Umbilical cord (tissue), 2 donors: ENCODE measurements around the gene TSHZ2. TPM values are rescaled to one million over a fixed set of nuclear protein-coding genes. Genes with fewer than 3 reads are reported as not detected.

Experiments
- DNase-seq: peaks from one replicate; pipeline ENCODE4 v3.0.0-alpha.2; 2015; ENCODE audit warnings: low spot score
- total RNA-seq: library from RNA; depleted of rRNA; stranded (reverse); fragments of >200 nt; gene quantifications from one replicate; pipeline ENCODE4 v1.2.3, GENCODE V29; 2014; ENCODE audit warnings: low replicate concordance; ENCODE audit not compliant: insufficient read depth

Gene TSHZ2
- total RNA-seq, 1 donor from 2014 or later, result 4.3 TPM

DNA sequence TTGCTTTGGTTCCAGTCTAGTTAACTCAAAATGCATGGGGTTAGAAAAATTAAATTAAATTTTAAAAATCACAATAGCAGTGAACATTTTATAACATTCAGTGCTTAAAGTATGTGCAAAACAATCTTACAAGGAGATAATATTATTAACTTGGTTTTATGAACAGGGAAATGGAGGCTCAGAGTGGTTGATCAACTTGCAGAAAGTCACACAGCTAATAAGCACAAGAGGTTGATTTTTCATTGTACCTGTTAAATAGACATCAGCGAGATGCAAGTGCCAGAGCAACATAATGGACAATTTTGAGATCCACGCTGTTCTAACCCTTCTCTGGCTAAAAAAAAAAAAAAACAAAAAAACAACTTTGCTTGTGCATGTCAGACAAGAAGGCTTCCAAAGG is 219.8 kb downstream of the TSHZ2 start:
- no peak for DNase-seq

DNA sequence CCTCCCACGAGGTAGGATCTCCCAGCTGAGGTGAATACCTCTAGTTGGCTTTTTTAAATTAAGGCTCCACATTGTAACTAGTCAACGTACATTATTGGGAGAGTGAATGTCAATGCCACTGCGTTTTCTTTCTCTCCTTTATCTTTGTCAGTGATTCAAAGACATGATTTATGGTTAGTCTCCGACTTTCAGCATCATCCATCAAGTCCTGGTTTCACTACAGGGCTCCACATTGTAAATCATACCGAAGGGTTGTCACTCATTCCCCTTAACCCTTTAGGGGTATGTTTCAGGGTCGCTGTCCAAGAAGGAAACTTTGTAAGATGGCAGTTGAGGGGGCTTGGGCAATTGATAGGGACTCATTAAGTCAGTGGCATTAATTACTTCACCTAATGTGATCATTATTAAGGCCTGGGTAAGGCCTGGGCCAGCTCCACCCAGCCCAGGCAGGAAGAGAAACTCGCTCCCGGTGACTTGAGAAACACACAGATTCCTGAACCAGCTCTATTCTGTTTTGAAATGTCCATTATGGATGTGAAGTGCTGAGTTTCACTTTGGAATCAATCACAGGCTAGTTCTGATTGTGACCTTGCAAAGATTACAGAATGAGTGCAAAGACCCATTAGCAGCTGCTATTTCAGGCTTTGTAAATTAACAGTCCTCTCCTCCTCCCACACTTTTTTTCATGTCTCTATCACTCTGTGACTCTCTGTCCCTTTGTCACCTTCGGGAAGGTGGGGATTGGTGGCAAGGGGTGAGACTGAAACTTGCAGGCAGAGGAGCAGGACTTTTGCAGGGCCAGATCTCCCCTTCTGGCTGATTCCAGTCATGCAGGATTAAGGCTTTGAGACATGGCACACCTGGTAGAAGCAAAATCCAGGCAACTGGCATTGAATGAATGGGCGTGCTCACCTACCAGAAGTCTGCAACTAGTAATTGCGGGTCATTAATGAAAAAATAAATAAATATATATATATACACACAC is 222.4 kb downstream of the TSHZ2 start:
- DNase-seq, result no peak

DNA sequence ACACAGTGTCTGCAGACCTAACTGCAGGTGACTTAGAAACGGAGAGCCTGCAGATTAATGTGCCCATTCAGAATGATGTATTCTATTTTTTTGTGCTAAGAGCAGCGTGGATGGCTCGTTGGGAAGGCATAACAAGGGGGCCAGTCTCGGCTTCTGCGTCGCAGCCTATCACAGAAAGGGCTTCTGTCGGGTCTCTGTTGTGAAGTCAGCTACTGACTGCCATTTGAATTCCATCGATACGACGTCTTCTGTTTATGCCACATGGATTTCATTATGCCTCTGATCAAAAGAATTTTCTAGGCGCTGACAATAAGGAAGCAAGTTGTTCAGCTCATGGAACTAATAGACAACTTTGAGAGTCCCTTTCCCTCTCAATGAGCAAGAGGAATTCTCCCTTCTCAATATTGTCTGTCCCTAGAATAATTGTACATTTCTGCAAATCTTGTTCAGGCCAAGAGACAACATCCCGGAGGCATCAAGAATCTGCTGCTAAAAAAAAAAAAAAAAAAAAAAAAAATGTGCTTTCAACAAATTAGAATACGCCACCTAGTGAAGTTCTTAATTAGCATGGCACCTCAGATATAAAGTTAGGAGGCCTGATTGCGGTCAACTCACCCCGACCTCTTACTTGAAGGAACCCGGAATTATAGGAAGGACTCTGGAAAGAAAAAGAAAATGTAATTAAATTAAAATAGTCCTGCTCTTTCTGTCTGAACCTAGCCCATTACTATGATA is 223.9 kb downstream of the TSHZ2 start:
- DNase-seq, result no peak

DNA sequence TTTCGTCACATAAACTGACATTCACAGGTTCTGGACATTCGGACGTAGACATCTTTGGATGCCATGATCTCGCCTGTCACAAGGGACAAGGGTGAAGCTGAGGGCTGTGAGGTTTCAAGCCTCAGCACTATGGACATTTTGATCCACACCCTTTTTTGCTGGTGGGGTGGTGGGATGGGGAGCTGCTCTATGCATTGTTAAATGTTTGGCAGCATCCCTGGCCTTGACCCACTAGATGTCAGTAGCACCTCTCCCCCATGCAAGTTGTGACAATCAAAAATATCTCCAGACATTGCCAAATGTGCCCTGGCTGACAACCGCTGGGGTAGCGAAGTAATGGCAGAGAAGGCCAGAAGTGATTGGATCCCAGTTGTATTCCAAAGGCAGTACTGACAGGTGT is 229.4 kb downstream of the TSHZ2 start:
- DNase-seq, result no peak

DNA sequence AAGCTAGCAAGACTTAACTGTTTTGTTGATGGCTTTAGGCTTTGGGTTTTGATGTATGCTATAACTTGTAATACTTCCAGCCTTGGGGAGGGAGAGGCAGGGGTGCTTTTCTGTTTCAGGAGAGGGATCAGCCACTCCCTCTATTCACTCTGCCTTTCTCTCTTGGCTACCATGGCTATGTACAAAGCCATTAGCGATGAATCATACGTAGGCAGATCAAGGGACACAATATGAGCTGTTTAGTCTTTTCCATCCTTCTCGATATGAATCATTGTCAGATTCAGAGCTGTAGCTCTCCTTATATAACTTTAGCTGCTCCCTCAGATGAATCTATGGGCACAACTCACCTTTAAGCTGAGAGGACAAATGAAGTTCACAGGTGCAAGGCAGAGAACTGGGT is 230.6 kb downstream of the TSHZ2 start:
- no peak for DNase-seq

DNA sequence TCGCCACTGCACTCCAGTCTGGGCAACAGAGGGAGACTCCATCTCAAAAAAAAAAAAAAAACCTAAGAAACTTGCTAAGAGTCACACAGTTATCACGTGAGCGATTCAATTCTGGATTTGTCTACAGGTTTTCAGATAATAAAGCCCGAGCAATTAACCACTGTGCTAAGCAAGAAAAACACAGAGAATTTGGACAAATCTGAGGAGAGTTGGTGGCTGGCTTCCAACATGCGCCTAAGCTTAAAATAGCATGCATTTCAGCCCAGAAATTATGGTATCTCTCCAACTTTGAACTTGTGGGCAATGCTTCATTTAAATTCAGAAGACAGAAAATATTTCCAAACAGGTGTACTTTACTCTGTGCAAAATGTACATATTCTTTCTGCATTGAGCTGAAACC is 232.9 kb downstream of the TSHZ2 start:
- DNase-seq, result peak; percentile 23

DNA sequence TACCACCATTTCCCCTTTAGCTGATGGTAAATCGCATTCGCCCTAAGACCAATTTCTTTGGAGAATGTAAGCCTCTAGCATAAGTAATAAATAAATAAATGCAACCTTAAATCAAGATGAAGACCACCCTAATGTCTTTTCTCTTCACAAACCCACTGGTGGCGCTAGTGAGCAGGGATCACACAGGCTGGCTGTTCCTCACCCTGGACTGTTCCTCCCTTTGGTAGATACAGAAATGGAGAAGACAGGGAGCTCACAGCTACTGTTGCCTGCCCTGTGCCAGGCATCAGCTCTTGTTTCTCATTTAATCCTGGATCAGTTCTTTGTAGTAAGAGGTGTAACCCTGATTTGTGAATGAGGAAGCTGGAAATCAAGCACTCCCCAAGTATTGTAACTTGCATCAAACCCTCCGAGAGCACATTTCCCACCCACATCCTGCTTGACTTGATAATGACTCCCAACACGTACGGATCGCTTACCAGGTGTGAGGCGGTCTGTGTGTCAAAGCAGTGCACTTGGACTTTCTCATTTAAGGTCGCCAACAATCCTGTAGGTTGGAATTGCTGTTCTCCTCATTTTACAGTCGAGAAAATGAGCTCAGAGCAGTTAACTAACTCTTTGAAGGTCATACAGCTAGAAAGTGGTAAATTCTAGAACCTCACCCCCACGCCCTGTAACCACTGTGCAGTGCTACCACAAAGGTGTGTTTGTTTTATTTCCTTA is 236.1 kb downstream of the TSHZ2 start:
- DNase-seq, result no peak

DNA sequence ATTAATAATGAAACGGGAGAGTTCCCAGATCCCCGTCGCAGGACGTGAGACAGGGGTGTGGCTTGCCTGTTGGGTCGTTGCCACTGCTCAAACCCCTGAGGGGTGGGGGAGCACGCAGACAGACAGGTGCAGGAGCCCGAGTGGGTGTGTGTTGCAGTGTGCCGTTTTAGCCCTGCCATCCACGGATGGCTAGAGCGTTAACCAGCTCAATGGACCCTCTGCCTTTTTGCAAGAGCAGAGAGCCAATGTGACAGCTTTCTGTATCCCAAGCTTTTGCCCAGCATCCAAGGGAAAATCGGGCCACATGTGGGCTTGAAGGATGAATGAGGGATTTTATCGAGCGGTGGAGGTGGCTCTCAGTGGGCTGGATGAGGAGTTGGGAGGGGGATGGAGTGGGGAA is 237.9 kb downstream of the TSHZ2 start:
- no peak for DNase-seq

DNA sequence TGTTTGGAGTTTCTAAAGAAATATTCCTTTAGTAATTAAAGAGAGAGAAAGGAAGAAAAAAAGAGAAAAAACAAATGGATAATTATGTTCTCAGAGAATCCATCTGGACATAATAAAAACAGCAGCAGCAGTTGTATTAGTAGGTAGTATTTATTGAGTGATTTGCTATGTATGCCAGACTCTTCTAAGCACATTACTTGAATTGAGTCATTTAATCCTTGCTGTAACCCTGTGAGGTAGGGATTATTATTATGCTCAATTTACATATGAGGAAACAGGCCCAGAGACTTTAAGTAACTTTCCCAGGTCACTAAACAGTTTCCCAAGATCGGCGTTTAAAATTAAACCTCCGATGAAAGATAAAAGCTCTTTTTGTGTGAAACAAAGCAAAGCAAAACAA is 238.8 kb downstream of the TSHZ2 start:
- DNase-seq, result peak; percentile 24

DNA sequence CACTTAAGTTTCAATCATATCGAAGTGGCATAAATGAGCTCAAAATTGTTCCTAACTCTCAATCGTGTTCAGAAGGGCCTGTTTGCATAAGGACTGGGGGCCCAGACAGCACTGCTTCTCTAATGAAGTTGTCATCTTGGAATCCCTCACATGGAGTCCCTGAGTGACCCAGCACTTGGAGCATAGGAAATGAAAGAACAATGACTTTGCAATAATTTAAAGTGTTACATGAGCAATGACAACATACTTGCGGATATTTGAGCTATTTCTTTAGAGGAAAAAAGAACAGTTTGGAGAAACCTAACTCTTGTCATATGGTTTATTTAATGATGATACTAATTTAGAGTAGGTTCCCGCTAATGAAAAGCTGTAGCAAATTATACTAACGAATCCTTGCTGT is 239.9 kb downstream of the TSHZ2 start:
- no peak for DNase-seq

DNA sequence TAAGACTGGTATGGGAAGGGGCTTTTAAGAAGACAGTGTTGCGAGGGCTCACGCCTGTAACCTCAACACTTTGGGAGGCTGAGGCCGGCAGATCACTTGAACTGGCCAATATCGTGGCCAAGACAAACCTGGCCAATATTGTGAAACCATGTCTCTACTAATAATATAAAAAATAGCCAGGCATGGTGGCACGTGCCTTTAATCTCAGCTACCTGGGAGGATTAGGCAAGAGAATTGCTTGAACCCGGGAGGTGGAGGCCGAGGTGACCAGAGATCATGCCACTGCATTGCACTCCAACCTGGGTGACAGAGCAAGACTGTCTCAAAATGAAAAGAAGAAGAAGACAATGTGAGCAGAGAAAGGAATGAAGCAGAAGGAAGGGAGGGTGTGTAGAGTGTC is 242.2 kb downstream of the TSHZ2 start:
- no peak for DNase-seq

DNA sequence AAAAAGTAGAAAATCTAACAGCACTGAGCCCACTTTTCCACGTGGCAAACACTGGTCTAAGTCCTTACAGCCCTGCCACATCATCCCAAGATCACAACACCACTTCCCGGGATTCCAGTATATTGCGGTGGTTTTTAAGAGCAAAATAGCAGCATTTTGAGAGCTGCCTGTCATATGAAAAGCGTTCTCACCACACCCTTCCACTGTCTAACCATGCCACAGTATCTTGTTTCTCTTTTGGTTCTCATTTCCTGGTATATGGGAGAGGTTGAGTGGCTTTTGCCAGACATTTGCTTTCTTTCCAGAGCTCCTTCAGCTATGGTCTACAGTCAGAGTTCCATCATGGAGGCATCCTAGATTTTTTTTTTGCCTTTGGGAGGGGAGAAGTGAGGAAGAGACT is 243.0 kb downstream of the TSHZ2 start:
- no peak for DNase-seq

DNA sequence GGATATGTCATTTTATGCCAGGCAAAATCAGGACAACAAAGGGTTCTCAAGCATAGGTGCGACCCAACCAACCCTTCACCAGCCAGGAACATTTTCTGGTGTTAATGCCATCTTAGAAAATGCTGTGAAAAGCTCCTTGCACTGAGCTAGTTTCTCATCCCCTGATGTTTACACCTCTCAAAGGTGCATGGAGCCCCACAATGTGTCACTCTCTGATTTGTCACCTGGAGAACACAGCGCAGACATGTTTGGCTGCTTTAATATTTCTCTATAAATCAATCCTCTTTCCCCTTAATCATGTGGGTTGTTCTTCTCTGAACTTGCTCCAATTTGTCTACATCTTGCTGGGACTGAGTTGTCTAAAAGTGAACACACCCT is 244.3 kb downstream of the TSHZ2 start:
- no peak for DNase-seq

DNA sequence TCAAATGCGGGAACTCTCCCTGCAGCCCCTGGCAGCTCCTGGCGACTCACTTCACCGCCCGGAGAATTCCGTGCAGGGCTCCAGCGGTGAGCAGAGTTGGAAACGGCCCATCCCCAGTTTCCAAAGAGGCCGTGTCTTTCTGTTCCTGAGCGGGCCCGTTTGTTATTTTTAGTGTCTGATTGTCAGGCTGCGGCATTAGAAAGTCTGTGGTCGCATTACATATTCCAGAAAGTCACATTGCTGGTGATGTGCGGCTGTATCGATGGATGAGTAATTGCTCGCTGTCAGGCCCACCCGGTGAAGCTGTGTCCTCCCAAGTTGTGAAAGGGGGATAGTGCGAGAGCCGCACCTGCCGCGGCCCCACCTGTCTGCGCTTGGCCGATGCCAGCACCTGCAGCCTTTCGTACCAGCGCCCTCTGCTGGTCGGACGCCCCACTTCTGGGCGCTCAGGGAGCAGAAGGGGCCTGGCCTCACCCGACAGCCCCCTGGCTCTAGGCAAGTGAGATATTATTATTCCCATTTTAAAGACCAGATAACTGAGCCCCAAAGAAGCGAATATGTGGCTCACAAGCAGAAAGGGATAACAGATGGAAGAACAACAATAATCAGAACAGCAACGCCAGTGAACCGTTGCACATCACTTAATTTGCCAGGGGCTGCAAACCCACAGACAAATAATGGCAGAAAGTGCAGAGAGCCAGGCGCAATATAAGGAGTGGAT is 244.9 kb downstream of the TSHZ2 start:
- DNase-seq, result peak; percentile 41

DNA sequence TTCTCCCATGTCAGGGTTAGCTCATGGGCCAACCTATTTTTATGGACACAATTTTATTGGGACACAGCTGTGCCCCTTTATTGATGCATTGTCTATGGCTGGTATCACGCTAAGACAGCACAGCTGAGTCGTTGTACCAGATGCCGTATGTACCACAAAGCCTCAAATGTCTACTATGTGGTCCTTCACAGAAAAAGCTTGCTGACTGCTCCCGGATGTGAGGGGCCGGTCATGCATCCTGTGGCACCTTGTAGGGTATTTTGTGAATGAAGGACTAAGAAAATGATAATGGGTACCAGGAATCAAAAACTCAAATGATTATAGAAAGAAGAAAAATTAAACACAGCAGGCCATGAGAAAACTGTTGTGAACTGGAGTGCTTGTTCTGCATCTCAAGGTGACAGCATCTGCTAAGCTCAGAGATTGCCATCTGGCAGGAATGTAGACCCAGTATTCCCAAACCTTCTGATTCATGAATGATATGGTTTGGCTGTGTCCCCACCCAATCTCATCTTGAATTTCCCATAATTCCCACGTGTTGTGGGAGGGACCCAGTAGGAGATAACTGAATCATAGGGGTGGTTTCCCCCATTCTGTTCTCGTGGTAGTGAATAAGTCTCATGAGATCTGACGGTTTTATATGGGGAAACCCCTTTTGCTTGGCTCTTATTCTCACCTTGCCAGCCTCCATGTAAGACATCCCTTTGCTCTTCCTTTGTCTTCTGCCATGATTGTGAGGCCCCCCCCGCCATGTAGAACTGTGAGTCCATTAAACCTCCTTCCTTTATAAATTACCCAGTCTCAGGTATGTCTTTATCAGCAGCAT is 248.5 kb downstream of the TSHZ2 start:
- DNase-seq, result no peak

DNA sequence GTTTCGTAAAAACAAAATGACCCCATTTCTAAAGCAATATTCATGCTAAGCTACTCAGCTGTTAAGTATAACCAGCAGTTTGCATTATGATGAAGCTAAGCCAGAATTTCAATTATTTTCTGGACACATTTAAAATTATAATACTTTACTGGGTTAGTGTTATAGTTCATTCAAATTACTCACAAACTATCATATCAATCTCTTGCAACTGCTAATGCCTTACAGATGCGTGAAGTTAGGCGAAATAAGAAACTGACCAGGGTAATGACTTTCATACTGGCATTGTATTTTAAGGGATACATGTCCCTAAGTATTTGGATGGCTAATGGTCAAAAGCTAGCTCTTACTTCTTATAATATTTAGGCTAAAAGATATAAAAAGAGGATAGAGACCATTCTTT is 249.6 kb downstream of the TSHZ2 start:
- no peak for DNase-seq

DNA sequence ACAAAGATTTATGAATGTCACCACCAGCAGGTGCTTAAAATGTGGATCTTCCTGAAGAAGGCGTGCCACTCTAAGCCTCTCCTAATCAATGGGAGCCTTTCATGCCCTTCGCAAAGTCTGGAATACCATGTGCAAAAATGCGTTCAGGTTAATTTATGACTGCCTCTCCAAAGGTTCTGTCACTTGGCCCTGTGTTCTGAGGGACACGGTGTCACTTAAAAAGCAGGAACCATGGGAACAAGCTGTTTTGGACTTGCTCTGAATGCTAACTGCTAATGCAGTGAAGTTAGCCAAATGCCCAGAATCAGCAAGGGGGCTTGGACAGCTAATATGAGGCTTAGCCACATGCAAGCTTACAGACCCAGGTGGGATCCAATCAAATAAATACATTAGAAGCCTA is 250.3 kb downstream of the TSHZ2 start:
- DNase-seq, result no peak

DNA sequence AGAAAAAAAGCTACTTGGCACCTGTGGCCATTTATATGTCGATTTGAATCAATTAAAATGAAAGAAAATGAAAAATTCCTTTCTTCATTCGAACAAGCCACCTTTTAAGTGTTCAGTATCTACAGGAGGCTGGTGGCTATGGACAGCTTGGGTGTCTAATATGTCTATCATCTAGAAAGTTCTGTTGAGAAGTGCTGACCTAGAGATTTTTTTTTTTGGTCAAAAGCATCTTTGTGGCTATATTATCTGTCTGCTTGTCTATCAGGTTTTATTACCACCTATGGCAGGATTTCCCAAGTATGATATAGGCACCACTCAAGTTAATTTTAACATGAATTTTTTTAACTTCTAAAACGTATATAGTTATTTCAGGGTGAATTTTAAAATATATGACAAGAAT is 250.8 kb downstream of the TSHZ2 start:
- DNase-seq, result no peak

DNA sequence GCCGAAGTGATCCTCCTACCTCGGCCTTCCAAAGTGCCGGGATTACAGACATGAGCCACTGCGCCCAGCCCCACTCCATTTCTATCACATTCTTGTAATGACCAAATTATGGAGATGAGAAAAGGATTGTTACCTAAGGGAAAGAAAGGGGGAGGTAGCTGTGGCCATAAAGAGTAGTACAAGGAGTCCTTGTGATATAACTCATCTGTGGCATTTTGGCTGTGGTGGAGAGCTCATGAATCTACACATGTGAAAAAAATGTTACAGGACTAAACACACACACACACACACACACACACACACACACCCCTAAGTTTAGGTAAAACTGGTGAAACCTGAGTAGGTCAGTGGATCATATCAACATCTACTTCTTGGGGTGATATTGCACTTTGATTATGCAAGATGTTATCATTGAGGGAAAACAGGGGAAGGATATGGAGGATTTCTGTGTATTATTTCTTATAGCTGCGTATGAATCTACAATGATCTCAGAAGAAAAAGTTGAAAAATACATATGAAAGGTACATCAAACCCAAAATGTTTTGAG is 251.5 kb downstream of the TSHZ2 start:
- DNase-seq, result no peak

DNA sequence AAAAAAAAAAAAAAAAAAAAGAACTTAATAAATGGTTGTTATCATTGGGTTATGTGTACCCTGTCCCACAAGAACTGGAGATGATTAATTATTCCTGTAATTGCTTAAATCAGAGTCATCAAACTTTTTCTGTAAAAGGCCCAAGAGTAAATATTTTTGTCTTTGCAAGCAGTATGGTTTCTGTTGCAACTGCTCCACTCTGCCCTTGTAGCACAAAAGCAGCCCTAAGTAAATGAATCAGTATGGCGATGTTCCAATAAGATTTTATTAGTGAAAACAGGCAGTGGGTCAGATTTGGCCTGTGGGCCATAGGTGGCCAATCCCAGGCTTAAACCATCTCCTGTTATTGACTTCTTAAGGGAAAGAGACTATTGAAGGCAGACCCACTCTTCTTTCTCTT is 252.7 kb downstream of the TSHZ2 start:
- no peak for DNase-seq
